Lung (tissue), 12 donors: Measurements from ENCODE around the gene PTPRD. TPM values are rescaled to one million over a fixed set of nuclear protein-coding genes. Genes with fewer than 3 reads are reported as not detected.

Experiments
- ATAC-seq: fragments of 200-7000 bp; cut with Tn5 transposase; one replicate; pipeline ENCODE4 v1.9.1; 2020; ENCODE audit warnings: moderate number of reproducible peaks; ENCODE audit not compliant: insufficient read depth, low FRiP score
- DNase-seq, 3 donors: peaks; one replicate each; pipeline ENCODE4 v3.0.0-alpha.2; 2013 to 2017
- H3K27ac ChIP-seq, 2 donors: one replicate each; pipeline ENCODE4 v1.5.1; 2013; ENCODE audit warnings: mild to moderate bottlenecking in 2 of 2, moderate library complexity in 2 of 2, control low read depth in 1 of 2, inconsistent platforms in 1 of 2, low read depth in 1 of 2, low read length in 1 of 2
- H3K27me3 ChIP-seq, 3 donors: one replicate each; pipeline ENCODE4 v1.5.1; 2013; ENCODE audit warnings: low read length in 2 of 3; ENCODE audit not compliant: control insufficient read depth in 3 of 3, insufficient read depth in 3 of 3
- H3K36me3 ChIP-seq, 4 donors: one replicate each; pipeline ENCODE4 v1.5.1; 2013; ENCODE audit warnings: low read length in 4 of 4, mild to moderate bottlenecking in 1 of 4, moderate library complexity in 1 of 4; ENCODE audit not compliant: control insufficient read depth in 4 of 4, insufficient read depth in 4 of 4
- H3K4me1 ChIP-seq, 5 donors: one replicate each; pipeline ENCODE4 v1.5.1; 2013; ENCODE audit warnings: low read length in 5 of 5, mild to moderate bottlenecking in 2 of 5, moderate library complexity in 1 of 5; ENCODE audit not compliant: control insufficient read depth in 5 of 5, insufficient read depth in 5 of 5
- H3K4me3 ChIP-seq: one replicate; pipeline ENCODE4 v1.5.1; 2013; ENCODE audit warnings: mild to moderate bottlenecking, control low read depth, moderate library complexity
- H3K9ac ChIP-seq, 2 donors: one replicate each; pipeline ENCODE4 v1.5.1; 2013; ENCODE audit warnings: low read length in 2 of 2, control low read depth in 1 of 2; ENCODE audit not compliant: insufficient read depth in 1 of 2
- H3K9me3 ChIP-seq, 4 donors: one replicate each; pipeline ENCODE4 v1.5.1; 2013; ENCODE audit warnings: low read length in 3 of 4, mild to moderate bottlenecking in 1 of 4, moderate library complexity in 1 of 4; ENCODE audit not compliant: control insufficient read depth in 4 of 4, insufficient read depth in 3 of 4
- WGBS, 2 donors: extraction: QIAGEN DNeasy Blood & Tissue Kit; methylation state at CpG; one replicate each; pipeline ENCODE4 v1.1.7; 2013; 5-methylcytosine and 5-hydroxymethylcytosine counted together
- polyA plus RNA-seq, 2 donors: library from polyadenylated mRNA; stranded (reverse); fragments of 200-250 nt; gene quantifications; one replicate each; pipeline ENCODE4 v1.2.1, GENCODE V29; 2013
- total RNA-seq, 2 donors: library from RNA; depleted of rRNA in 1 of 2; stranded (reverse); fragments of >200 nt in 1 of 2; gene quantifications; one replicate each; pipeline ENCODE4 v1.2.1, GENCODE V29; 2014 to 2021
- TF ChIP-seq, protein P1 (sequence below): IDR thresholded peaks from 2 replicates; pipeline ENCODE4 v1.5.1; 2012; ENCODE audit warnings: mild to moderate bottlenecking; ENCODE audit errors: control extremely low read depth, extremely low read depth
- donor health status: control.
- donor health status: control.
- donor health status: Bipolar disorder and iron deficiency.
- donor health status: healthy.
- donor health status: DM: yes; HTN: yes; CAD: no.

The PTPRD gene
- total and polyA plus RNA-seq, 4 donors = 1.9 to 145 (median 13.7) TPM

DNA sequence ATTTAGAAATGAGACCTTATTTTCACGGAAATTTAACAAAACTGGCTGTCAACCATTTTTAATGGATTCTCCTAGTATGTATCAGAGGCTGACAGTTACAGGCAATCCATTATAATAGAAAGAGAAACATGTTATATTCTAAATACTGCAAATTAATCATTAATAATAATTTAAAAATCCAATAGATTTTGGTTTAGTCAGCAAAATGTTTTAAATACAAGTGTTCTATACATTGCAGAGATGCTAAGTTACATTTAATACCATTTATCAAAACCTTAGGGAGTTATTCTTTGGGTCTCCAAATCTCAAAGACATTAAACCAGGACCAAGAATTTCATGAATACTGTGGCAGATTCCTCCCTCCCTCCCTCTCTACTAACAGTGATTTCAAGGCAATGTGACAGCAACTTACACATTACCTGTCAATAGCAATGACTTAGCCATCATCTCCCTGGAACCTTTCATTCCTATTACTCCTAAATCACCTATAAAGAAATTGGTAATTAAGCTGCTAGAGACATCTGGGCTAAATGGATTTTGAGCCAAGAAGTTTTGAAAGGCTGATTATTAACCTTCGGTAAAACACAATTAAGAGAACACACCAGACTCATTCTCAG is 2044.7 kb downstream of the PTPRD start:
- ATAC-seq (no peak), DNase-seq (no peak)
- Histone ChIP-seq H3K4me1 (peaks cover 0 to 23% (median 4%) of the 10 kb centered on the region in 5 donors), H3K9ac (no peak overlapping the region), H3K36me3 (peaks cover 0 to 3% (median 0%) of the 10 kb centered on the region in 4 donors), H3K27ac (no peak overlapping the region), H3K9me3 (no peaks in the 10 kb centered on the region), H3K27me3 (no peaks in the 10 kb centered on the region), H3K4me3 (no peak overlapping the region)
- 91 to 97% methylated on average over 2 of the region's 2 CpGs for WGBS, 2 donors
- TF ChIP-seq, protein P1, sequence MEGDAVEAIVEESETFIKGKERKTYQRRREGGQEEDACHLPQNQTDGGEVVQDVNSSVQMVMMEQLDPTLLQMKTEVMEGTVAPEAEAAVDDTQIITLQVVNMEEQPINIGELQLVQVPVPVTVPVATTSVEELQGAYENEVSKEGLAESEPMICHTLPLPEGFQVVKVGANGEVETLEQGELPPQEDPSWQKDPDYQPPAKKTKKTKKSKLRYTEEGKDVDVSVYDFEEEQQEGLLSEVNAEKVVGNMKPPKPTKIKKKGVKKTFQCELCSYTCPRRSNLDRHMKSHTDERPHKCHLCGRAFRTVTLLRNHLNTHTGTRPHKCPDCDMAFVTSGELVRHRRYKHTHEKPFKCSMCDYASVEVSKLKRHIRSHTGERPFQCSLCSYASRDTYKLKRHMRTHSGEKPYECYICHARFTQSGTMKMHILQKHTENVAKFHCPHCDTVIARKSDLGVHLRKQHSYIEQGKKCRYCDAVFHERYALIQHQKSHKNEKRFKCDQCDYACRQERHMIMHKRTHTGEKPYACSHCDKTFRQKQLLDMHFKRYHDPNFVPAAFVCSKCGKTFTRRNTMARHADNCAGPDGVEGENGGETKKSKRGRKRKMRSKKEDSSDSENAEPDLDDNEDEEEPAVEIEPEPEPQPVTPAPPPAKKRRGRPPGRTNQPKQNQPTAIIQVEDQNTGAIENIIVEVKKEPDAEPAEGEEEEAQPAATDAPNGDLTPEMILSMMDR = no peak

DNA sequence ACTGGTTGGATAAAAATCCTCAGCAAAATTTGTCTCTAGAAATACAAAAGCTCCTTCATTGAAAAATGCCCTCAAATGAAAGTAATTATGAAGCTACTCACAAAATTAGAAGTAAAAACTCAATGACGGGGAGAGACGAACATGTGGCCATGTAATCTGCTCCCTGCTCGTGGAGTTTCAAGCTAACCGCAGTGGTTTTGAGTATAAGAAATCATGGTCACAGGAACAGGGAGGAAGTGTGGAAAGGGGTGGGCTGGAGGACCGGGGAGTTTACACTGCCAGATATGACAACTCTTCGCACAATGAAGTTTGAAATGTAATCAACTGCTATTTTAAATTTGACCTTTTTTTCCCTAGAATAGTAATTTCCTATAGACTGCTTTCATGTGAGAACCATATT is 2047.8 kb downstream of the PTPRD start:
- no peak for DNase-seq
- no peak overlapping the region for H3K27ac ChIP-seq
- TF ChIP-seq, protein P1 = no peak
- no peaks in the 10 kb centered on the region for H3K9me3 ChIP-seq
- no peak overlapping the region for H3K9ac ChIP-seq
- WGBS, 2 donors = 23 to 51% methylated on average over 6 of the region's 6 CpGs
- H3K4me1 ChIP-seq = no peaks in the 10 kb centered on the region
- no peak overlapping the region for H3K4me3 ChIP-seq
- no peak for ATAC-seq
- H3K36me3 ChIP-seq = peaks cover 0 to 3% (median 0%) of the 10 kb centered on the region in 4 donors
- no peaks in the 10 kb centered on the region for H3K27me3 ChIP-seq

DNA sequence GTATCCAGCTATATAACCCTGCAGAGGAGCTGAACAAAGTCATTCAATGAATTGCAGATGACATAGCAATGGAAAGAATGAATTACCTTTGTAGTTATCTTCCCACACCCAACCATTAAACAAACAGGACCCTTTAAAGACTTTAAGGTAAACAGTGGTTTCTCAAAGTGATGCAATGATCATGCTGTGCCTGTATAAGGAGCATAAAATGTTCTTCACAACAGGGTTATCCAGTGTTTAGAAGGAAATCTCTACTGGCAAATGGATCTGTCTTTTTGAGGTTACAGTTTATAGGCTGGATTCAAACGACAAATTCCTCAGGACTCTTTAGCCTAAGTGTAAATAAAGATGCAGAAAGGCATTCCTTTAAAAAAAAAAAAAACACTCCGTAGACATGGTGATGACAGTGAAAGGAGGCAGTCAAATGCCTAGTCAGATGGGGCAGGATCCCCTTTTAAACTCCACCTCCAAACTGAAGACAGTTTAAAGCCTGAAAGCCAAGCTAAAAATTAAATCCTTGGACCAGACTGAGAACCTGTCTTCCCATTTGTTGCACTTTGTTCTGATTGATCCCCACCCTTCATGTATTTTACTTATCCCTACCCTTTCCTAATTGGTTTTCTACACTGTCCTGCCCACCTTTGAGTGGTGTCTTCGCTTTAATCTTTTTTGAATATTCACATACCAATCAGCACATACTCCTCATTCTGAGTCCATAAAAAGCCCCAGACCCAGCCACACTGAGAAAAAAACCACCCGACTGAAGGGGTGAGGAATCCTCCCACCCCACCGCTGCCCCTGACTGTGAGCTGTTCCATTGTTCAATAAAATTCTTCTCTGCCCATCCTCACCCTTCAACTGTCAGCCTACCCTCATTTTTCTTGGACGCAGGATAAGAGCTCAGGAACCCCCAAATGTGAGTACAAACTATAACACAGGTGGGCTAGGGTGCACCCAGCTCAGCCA is 2052.0 kb downstream of the PTPRD start:
- H3K27me3 ChIP-seq = no peaks in the 10 kb centered on the region
- no peak overlapping the region for H3K27ac ChIP-seq
- no peaks in the 10 kb centered on the region for H3K9me3 ChIP-seq
- no peaks in the 10 kb centered on the region for H3K36me3 ChIP-seq
- ATAC-seq (no peak), DNase-seq (no peak)
- WGBS, 2 donors = 74 to 87% methylated on average over 6 of the region's 6 CpGs
- H3K4me3 ChIP-seq = no peak overlapping the region
- peaks cover 0 to 9% (median 1%) of the 10 kb centered on the region in 5 donors for H3K4me1 ChIP-seq
- H3K9ac ChIP-seq = no peak overlapping the region
- TF ChIP-seq, protein P1 = no peak
